A549 (cell line): ENCODE results near the gene CYSLTR2.

Experiments
- ESRRA ChIP-seq: fragments of 150-350 bp; IDR thresholded peaks from 2 replicates; pipeline ENCODE4 v1.6.1; 2014; ENCODE audit warnings: mild to moderate bottlenecking, low read length, borderline replicate concordance
- FOSB ChIP-seq: fragments of 250-450 bp; sonication (Bioruptor Pico); IDR thresholded peaks from 2 replicates; pipeline ENCODE4 v1.5.0; 2020; ENCODE audit warnings: mild to moderate bottlenecking, moderate library complexity
- POLR2A ChIP-seq: IDR thresholded peaks from 2 replicates; pipeline ENCODE4 v1.6.1; 2012; ENCODE audit warnings: mild to moderate bottlenecking, low read length
- TF ChIP-seq, protein P1 (sequence below): fragments of 250-450 bp; sonication (Bioruptor Pico); IDR thresholded peaks from 2 replicates; pipeline ENCODE4 v1.5.0; 2021; ENCODE audit warnings: mild to moderate bottlenecking, moderate library complexity, borderline replicate concordance
- TF ChIP-seq, protein P2 (sequence below): fragments of >200 bp; sonication (Bioruptor Twin); formaldehyde crosslinking; IDR thresholded peaks from 3 replicates; pipeline ENCODE4 v1.5.1; 2016

DNA sequence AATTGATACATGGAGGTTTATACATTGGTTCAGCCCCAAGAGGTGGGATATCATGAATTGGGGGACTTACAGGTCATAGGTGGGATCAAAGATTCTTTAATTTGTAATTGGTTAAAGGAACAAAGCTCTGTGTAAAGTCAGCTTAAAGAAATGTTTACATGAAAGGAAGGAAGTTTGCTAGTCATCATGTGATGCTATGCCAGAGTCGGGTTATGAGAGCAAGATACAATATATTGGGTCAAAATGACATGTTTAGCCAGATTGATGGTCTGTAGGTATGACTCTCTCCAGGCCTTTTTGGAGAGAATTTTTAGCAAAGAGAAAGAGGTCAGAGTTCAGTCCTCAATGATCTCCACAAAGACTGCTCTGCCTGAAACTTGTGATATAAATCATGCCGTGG lies 5.3 kb upstream of the CYSLTR2 start:
- no peak for TF ChIP-seq FOSB (CRISPR knock-in tag)
- TF ChIP-seq, protein P1, sequence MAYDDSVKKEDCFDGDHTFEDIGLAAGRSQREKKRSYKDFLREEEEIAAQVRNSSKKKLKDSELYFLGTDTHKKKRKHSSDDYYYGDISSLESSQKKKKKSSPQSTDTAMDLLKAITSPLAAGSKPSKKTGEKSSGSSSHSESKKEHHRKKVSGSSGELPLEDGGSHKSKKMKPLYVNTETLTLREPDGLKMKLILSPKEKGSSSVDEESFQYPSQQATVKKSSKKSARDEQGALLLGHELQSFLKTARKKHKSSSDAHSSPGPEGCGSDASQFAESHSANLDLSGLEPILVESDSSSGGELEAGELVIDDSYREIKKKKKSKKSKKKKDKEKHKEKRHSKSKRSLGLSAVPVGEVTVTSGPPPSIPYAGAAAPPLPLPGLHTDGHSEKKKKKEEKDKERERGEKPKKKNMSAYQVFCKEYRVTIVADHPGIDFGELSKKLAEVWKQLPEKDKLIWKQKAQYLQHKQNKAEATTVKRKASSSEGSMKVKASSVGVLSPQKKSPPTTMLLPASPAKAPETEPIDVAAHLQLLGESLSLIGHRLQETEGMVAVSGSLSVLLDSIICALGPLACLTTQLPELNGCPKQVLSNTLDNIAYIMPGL (CRISPR knock-in tag): no peak
- no peak for TF ChIP-seq POLR2A
- TF ChIP-seq, protein P2, sequence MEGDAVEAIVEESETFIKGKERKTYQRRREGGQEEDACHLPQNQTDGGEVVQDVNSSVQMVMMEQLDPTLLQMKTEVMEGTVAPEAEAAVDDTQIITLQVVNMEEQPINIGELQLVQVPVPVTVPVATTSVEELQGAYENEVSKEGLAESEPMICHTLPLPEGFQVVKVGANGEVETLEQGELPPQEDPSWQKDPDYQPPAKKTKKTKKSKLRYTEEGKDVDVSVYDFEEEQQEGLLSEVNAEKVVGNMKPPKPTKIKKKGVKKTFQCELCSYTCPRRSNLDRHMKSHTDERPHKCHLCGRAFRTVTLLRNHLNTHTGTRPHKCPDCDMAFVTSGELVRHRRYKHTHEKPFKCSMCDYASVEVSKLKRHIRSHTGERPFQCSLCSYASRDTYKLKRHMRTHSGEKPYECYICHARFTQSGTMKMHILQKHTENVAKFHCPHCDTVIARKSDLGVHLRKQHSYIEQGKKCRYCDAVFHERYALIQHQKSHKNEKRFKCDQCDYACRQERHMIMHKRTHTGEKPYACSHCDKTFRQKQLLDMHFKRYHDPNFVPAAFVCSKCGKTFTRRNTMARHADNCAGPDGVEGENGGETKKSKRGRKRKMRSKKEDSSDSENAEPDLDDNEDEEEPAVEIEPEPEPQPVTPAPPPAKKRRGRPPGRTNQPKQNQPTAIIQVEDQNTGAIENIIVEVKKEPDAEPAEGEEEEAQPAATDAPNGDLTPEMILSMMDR: no peak
- TF ChIP-seq ESRRA: no peak
